DMS53 (cell line): Measurements from ENCODE around the gene WBP1.

Experiments used
- DNase-seq: peaks from one replicate; lab custom pipeline; 2025; lab: John Stamatoyannopoulos, UW

The WBP1 gene

GRCh38 chr2:74502720-74503505 lies 44.7 kb downstream of the WBP1 start:
- peak; percentile 77 for DNase-seq

- DNase-seq, result no peak
Measured at GRCh38 chr2:74503506-74504475, 45.6 kb downstream of the WBP1 start.

- DNase-seq, result no peak
Measured at GRCh38 chr2:74504591-74504990, 46.4 kb downstream of the WBP1 start.

- DNase-seq, result no peak
Measured at GRCh38 chr2:74505448-74506246, 47.4 kb downstream of the WBP1 start.

DNA sequence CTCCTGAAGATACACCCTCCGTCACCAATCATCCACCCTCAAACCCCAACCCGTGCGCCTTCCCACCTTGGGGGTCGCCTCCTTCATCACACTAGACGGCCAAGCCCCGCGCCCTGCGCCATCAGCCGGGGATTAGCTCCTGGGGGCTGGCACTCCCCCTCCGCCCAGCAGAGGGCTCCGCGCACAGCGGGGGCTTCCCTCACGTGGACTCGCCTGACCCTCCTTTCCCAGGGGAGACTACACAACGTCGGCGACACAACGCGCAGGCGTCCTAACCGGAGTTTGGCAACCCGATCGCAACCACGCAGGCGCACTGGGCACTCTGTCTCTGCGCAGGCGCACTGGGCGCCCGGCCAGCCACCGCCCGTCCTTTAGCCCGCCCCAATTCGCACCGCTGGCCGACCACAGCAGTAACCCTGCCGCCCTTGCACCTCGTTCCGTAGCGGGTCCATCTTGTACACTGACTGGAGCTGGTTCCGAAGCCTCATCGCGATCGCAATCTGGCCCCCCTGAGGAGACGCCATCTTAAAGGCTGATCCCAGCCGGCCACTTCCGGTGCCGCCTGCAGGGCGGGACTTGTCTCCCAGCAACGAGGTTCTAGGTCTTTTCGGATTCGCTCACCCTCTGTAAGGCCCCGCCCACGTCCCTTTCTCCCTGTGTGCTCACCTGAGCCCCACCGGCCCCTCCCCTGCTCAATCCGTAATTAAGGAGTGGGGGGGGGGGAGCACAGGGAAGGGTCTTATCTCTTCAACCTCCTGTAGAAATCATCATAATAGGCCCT lies 49.1 kb downstream of the WBP1 start, which contains the start of gene PCGF1:
PCGF1 (minus strand) TSS at position 551 of the 781 bp plus-strand sequence; CDS start at position 524, 27 bp downstream.
- DNase-seq, result peak; percentile 99

DNA sequence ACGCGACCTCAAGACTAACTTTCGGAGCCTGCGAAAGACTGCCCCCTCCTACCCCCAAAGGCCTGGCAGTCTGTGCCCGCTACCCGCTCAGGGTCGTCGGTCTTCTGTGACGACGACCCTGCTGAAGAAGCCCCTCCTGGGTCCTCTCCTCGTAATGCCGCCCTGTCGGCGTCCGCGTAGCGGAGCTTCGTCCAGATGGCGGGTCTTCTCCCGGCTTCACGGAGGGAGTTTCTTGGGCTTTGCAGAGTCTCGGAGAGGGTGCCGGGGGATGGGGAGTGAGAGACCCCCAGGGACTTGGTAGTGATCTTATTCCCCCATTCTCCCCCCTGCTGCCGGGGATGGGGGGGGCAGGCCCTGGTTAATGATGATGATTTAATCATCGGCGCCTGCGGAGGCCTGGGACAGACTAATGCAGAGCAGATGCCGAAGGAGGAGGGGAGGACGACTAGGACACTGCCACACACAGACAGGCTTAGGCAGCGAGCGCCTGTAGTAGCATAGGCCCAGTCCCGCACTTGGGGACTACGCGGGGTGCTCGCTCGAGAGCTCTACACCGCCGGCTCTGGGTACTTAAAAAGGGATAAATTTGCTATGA lies 49.8 kb downstream of the WBP1 start:
- peak; percentile 75 for DNase-seq

- DNase-seq, result no peak
Measured at GRCh38 chr2:74510272-74510671, 52.0 kb downstream of the WBP1 start.
